ENCODE measurements around the gene REC114. TPM values are rescaled to one million over a fixed set of nuclear protein-coding genes. Genes with fewer than 3 reads are reported as not detected.
A peak's percentile ranks its signal among the peaks of the same experiment; 100 is the strongest.

The REC114 gene
- total and polyA plus RNA-seq, 2 of the 8 experiments (the other 6 are each of a cell fraction or from before 2014, with no cell fraction given), result 0.12 TPM; not detected in 1

GRCh38 chr15:73518180-73518862 is 75.4 kb downstream of the REC114 start (continued):
- TF ChIP-seq CREB1 (IDR thresholded peaks at IDR 0.05), result no peak
- TF ChIP-seq ASH2L (IDR thresholded peaks at IDR 0.05; ENCODE audit: low read length), result peak; percentile 77
- no peak for TF ChIP-seq RAD21 (IDR thresholded peaks at IDR 0.05 in 1 of 2, conservative IDR thresholded peaks at IDR 0.05 in 1 of 2; ENCODE audit: low read depth in 2 of 2, low read length in 2 of 2)
